AG10803 (cell line): ENCODE data around the gene LRIT1.

ENCODE experiments used
- DNase-seq: peaks from one replicate; pipeline ENCODE4 v3.0.0; 2010; ENCODE audit warnings: low read depth
- H3K4me3 ChIP-seq: 2 replicates; pipeline ENCODE4 v1.5.1; 2011; ENCODE audit warnings: mild to moderate bottlenecking, low read length, control low read depth
- CTCF ChIP-seq: conservative IDR thresholded peaks from 2 replicates; pipeline ENCODE4 v1.5.1; 2011; ENCODE audit warnings: mild to moderate bottlenecking, low read length, control low read depth, inconsistent platforms

LRIT1 gene

GRCh38 chr10:84234479-84234878 lies 6.9 kb downstream of the LRIT1 start:
- no peak for DNase-seq
- H3K4me3 ChIP-seq, result no peak overlapping the region
- no peak for TF ChIP-seq CTCF

GRCh38 chr10:84233940-84234339 lies 7.4 kb downstream of the LRIT1 start:
- TF ChIP-seq CTCF, result no peak
- H3K4me3 ChIP-seq, result no peak overlapping the region
- no peak for DNase-seq

- DNase-seq, result no peak
- TF ChIP-seq CTCF, result no peak
- H3K4me3 ChIP-seq, result no peak overlapping the region
Measured at GRCh38 chr10:84232376-84232775, 9.0 kb downstream of the LRIT1 start.

GRCh38 chr10:84230359-84230758 lies 11.0 kb downstream of the LRIT1 start:
- no peak for TF ChIP-seq CTCF
- H3K4me3 ChIP-seq, result no peak overlapping the region
- DNase-seq, result peak; percentile 6

- no peak for TF ChIP-seq CTCF
- DNase-seq, result no peak
- H3K4me3 ChIP-seq, result no peak overlapping the region
Measured at GRCh38 chr10:84227810-84228209, 13.5 kb downstream of the LRIT1 start.

- H3K4me3 ChIP-seq, result no peak overlapping the region
- no peak for TF ChIP-seq CTCF
- no peak for DNase-seq
Measured at GRCh38 chr10:84226616-84227015, 14.7 kb downstream of the LRIT1 start.

GRCh38 chr10:84225427-84226173 lies 15.7 kb downstream of the LRIT1 start, which contains the start of gene LRIT2:
LRIT2 (minus strand) TSS chr10:84225544; CDS start chr10:84225520, 24 bp downstream.
- no peak for TF ChIP-seq CTCF
- H3K4me3 ChIP-seq, result no peak within 1 kb of the TSS
- no peak for DNase-seq
